22Rv1 (cell line): ENCODE results near the gene NBDY.

ENCODE experiments used
- CTCF ChIP-seq: fragments of 450-650 bp; IDR thresholded peaks from 2 replicates; pipeline ENCODE4 v1.5.1; 2017; ENCODE audit warnings: mild to moderate bottlenecking
- ZFX ChIP-seq: fragments of 450-650 bp; IDR thresholded peaks from 2 replicates; pipeline ENCODE4 v1.6.1; 2017; ENCODE audit warnings: antibody characterized with exemption, borderline replicate concordance

- TF ChIP-seq CTCF (no peak), ZFX (no peak)
Observed at GRCh38 chrX:56800801-56801200, 71.8 kb downstream of the NBDY start.
